HG03196 (cell line): ENCODE measurements around the gene FAM3B.

ENCODE experiments used
- ATAC-seq: cut with Tn5 transposase; IDR thresholded peaks from one replicate; pipeline ENCODE4 v1.9.1; 2021; ENCODE audit not compliant: unreplicated experiment

FAM3B gene

DNA sequence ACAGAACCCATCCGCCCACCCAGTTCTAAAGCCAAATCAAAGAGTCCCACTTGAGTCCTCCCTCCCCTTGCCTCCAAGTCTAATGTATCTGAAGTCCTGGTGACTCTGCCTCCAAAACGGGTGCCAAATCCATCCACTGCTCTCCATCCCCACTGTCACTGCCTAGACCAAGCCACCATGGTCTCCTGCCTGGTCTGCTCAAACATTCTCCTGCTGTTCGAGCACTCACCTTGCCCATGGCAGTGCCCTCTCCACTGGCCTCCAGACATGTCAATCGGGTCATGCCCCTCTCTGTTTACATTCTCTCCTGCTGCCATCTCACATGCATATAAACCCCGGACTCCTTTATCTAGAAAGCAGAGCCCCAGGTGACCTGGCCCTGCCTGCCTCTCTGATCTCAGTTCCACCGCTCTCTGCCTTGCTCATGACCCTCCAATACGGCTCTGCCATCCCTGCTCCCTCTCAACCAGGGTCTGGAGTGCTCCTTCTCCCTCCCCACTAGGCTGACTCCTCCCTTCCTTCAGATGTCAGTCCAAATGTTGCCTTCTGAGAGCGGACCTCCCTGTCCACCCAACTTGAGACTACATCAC, 77.4 kb downstream of the FAM3B start:
- no peak for ATAC-seq

- no peak for ATAC-seq
These were observed 80.0 kb downstream of the FAM3B start for GRCh38 chr21:41396558-41397075.

- ATAC-seq, result no peak
These were observed 80.9 kb downstream of the FAM3B start for GRCh38 chr21:41397471-41397891.

GRCh38 chr21:41398251-41398650, 81.7 kb downstream of the FAM3B start:
- ATAC-seq, result no peak

- ATAC-seq, result no peak
These were observed 82.2 kb downstream of the FAM3B start for GRCh38 chr21:41398831-41399230.

GRCh38 chr21:41399246-41399800, 82.7 kb downstream of the FAM3B start:
- ATAC-seq, result no peak

- ATAC-seq, result no peak
These were observed 85.6 kb downstream of the FAM3B start for GRCh38 chr21:41402231-41402630.

DNA sequence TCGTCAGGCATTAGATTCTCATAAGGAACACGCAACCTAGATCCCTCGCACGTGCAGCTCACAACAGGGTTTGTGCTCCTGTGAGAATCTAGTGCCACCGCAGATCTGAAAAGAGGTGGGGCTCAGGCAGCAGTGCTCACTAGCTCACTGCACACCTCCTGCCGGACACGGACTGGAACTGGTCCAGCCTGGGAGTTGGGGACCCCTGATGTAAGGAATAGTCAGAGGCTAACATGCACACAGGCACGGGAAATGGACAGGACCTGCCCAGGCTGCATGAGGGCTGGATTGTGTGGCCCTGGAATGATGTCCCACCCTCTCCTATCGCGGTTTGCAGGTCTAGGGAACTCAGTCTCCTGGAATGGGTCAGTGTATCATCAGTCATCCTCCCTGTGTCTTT, 86.2 kb downstream of the FAM3B start:
- no peak for ATAC-seq

DNA sequence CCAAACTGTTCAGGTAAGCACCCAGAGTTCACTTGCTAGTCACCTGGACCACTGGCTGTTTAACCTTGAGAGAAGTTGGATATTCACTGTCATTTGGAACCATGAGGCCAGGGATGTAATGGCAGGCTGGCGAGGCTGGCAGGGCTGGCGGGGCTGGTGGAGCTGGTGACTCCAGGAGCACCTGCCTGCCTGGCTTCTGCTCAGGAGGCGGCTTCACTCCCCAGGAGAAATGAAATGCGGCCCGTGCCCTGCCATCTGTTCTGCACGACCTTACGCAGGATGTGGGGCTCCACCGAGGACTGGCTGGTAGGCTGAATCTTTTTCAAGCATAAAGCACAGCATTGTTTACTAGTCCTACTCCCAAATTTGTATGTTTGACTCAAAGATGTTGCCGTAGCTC, 86.7 kb downstream of the FAM3B start:
- ATAC-seq, result no peak

DNA sequence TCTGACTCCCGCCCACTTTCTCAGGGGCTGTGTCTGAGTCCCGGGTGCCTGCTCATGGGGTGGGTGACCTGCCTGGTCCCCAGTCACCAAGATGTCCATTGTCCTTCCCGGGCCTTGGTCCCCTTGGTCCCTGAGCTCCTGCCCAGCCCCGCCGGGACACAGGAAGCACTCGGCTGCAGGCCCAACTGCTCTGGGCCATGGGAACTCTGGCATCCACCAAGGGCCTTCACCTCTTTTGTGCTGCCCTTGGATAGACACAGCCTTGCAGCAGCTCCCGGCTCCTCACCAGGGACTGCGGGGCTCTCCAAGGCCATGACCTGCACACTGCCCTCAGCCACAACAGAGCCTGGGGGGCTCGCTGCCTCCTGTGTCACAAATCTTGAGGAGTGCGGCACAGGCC, 87.4 kb downstream of the FAM3B start:
- no peak for ATAC-seq

DNA sequence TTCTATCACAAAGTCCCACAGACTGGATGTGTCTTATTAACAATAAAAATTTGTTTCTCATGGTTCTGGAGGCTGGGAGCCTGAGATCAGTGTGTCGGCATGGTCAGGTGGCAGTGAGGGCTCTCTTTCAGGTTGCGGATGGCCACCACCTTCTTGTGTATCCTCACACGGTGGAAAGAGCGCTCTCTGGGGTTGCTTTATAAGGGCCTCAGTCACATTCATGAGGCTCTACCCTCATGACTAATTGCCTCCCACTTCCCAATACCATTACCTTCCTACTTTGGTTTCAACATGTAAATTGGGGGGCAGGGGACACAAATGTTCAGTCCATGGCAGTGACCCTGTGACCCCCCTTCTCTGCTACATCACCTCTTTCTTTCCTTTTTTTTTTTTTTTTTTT, 88.7 kb downstream of the FAM3B start:
- no peak for ATAC-seq

DNA sequence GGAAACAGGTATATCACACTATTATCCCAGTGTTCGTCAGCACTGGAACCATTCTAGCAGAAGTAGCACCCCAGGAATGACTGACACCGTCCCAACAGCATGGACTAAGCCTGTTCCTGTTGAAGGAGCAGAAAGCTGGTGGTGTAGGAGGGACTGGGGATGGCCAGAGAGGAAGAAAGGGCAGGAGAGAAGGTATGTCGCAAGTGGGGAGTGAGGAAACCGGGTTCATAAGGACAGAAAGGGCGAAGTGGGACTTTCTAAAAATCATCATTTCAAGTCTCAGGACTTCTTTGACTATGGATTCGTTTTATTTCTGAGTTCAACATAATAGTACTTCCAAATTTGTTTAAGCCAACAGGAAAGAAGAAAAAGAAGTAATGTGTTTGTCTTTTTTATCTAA, 89.7 kb downstream of the FAM3B start:
- no peak for ATAC-seq
